Vagina (tissue), 2 donors: ENCODE measurements around the gene G3BP2. TPM values are rescaled to one million over a fixed set of nuclear protein-coding genes. Genes with fewer than 3 reads are reported as not detected.
"Not testable (repeated sequence)": the region's sequence is repeated elsewhere in the genome, so short reads cannot be mapped to it uniquely, and the experiment has no call there.

Source experiments
- DNase-seq, 2 donors: peaks; one replicate each; pipeline ENCODE4 v3.0.0-alpha.2; 2017; ENCODE audit errors: extremely low spot score in 2 of 2
- H3K27ac ChIP-seq: fragments of 200-600 bp; sonication (generic); one replicate; pipeline ENCODE4 v1.5.1; 2019
- H3K27me3 ChIP-seq: fragments of 200-600 bp; sonication (generic); one replicate; pipeline ENCODE4 v1.5.1; 2019
- H3K36me3 ChIP-seq, 2 donors: fragments of 200-600 bp; sonication (generic); one replicate each; pipeline ENCODE4 v1.5.1; 2017 to 2019
- H3K4me1 ChIP-seq: fragments of 200-600 bp; sonication (generic); one replicate; pipeline ENCODE4 v1.5.1; 2019
- H3K4me3 ChIP-seq, 2 donors: fragments of 200-600 bp; sonication (generic); 1 replicate in 1 of 2; 2 replicates in 1 of 2; pipeline ENCODE4 v1.5.1; 2016 to 2019
- H3K9me3 ChIP-seq: fragments of 200-600 bp; sonication (generic); one replicate; pipeline ENCODE4 v1.5.1; 2019
- POLR2A ChIP-seq, 2 donors: fragments of 450-650 bp; IDR thresholded peaks; one replicate each; pipeline ENCODE4 v1.6.1; 2017; ENCODE audit warnings: antibody characterized with exemption in 2 of 2, mild to moderate bottlenecking in 2 of 2, moderate library complexity in 2 of 2
- POLR2AphosphoS5 ChIP-seq, 2 donors: sonication (generic); formaldehyde crosslinking; IDR thresholded peaks; one replicate each; pipeline ENCODE4 v1.9.0; 2017; ENCODE audit warnings: antibody characterized with exemption in 2 of 2, mild to moderate bottlenecking in 2 of 2, low read depth in 1 of 2; ENCODE audit not compliant: insufficient read depth in 1 of 2
- intact Hi-C: fragments of 100-400 bp; cut with DNase I; formaldehyde crosslinking; loops from one replicate; pipeline ENCODE4 v1.15.1; 2023
- total RNA-seq: library from RNA; depleted of rRNA; stranded (reverse); fragments of >200 nt; gene quantifications from one replicate; pipeline ENCODE4 v1.2.3, GENCODE V29; 2016
- TF ChIP-seq, protein P1 (sequence below), 3 experiments: fragments of 450-650 bp in 2 of 3; fragments of 200-600 bp in 1 of 3; sonication (generic) in 1 of 3; IDR thresholded peaks; one replicate each; pipeline ENCODE4 v1.5.1; 2017 to 2019; ENCODE audit warnings: antibody characterized with exemption in 3 of 3, mild to moderate bottlenecking in 2 of 3, moderate library complexity in 2 of 3

The G3BP2 gene
- total RNA-seq, 1 donor from 2014 or later: 53.5 TPM

DNA sequence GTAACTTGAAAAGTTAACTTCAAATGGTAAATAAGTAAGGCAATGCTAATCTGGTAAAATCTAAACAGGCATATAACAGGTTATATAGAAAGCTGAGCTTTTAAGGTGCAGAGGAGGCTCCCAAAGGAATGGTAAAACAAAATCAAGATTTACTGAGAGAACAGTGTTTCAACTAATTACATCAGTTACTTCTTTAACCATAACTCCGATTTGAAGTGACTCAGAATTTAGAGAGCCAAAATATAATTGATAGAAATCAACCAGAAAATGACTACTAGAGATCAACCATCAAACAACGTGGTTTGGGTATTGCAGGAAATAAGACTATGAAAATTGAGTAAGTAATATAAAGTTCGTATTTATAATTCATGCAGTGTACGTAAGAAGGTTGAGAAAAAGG lies 6.9 kb downstream of the G3BP2 start:
- Histone ChIP-seq H3K4me1 (peaks cover 55% of the 10 kb centered on the region), H3K27me3 (no peaks in the 10 kb centered on the region), H3K27ac (no peak overlapping the region), H3K36me3 (peaks cover 0 to 7% of the 10 kb centered on the region in 2 donors), H3K4me3 (no peak overlapping the region), H3K9me3 (no peaks in the 10 kb centered on the region)
- intact Hi-C loops: no loop called here
- TF ChIP-seq POLR2AphosphoS5 (IDR thresholded peaks at IDR 0.05; ENCODE audit: insufficient read depth in 1 of 2, low read depth in 1 of 2): no peak
- no peak for TF ChIP-seq POLR2A (IDR thresholded peaks at IDR 0.05)
- TF ChIP-seq, protein P1, sequence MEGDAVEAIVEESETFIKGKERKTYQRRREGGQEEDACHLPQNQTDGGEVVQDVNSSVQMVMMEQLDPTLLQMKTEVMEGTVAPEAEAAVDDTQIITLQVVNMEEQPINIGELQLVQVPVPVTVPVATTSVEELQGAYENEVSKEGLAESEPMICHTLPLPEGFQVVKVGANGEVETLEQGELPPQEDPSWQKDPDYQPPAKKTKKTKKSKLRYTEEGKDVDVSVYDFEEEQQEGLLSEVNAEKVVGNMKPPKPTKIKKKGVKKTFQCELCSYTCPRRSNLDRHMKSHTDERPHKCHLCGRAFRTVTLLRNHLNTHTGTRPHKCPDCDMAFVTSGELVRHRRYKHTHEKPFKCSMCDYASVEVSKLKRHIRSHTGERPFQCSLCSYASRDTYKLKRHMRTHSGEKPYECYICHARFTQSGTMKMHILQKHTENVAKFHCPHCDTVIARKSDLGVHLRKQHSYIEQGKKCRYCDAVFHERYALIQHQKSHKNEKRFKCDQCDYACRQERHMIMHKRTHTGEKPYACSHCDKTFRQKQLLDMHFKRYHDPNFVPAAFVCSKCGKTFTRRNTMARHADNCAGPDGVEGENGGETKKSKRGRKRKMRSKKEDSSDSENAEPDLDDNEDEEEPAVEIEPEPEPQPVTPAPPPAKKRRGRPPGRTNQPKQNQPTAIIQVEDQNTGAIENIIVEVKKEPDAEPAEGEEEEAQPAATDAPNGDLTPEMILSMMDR (IDR thresholded peaks at IDR 0.05): no peak
- no peak for DNase-seq

DNA sequence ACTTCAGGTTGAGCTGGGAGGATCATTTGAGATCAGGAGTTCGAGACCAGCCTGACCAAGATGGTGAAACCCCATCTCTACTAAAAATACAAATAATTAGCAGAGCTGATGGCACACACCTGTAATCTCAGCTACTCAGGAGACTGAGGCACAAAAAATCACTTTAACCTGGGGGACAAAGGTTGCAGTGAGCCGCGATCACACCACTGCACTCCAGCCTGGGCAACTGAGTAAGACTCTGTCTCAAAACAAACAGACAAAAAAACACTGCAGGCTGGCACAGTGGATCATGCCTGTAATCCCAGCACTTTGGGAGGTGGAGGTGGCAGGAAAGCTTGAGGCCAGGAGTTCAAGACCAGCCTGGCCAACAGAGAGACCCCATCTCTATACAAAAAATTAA lies 8.6 kb downstream of the G3BP2 start:
- H3K27me3 ChIP-seq, H3K27ac ChIP-seq, H3K4me3 ChIP-seq, DNase-seq, H3K9me3 ChIP-seq, intact Hi-C loops: not testable (repeated sequence)
- Histone ChIP-seq H3K36me3 (peaks cover 0 to 16% of the 10 kb centered on the region in 2 donors), H3K4me1 (peaks cover 38% of the 10 kb centered on the region)

DNA sequence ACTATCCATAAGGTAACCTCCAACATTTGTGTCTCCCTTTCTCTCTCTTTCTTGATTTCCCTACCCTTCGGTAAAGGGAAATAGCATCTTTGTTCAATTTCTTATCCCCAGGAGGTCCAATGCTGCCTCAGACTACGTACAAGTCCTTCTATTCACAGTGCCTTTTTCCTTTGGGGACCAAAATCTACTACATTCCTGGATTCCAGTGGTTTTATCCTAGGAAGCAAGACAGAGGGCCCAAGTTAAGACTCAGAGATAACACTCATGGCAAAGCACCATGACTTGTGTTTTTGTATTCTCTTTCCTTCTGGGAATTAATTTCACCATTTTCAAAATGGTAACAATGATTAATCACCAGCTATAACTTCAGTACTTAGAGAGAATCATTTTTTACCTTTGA lies 10.6 kb downstream of the G3BP2 start:
- Histone ChIP-seq H3K27me3 (no peaks in the 10 kb centered on the region), H3K4me3 (no peak overlapping the region), H3K36me3 (peaks cover 0 to 30% of the 10 kb centered on the region in 2 donors), H3K9me3 (no peaks in the 10 kb centered on the region), H3K4me1 (peaks cover 18% of the 10 kb centered on the region), H3K27ac (no peak overlapping the region)
- TF ChIP-seq, protein P1 (IDR thresholded peaks at IDR 0.05): no peak
- TF ChIP-seq POLR2A (IDR thresholded peaks at IDR 0.05) (no peak), POLR2AphosphoS5 (IDR thresholded peaks at IDR 0.05; ENCODE audit: insufficient read depth in 1 of 2, low read depth in 1 of 2) (no peak)
- intact Hi-C loops: no loop called here
- DNase-seq: no peak

DNA sequence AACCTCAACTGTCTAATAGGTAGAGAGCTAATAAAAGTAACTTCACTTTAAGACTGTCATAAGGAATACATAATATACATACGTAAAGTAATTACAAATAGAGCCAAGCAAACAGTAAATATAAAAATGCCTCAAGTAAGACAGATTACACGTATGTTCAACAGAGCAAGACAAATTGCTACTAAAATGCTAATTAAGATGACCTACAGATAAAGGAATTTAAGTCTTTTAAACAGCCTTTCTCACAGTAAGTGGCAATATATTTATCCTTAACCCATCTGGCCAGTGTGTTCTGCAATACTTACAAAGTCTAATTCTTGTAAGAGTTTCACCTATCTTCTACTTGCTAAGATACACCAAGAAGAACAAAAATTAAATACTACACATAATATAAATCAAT lies 12.7 kb downstream of the G3BP2 start:
- Histone ChIP-seq H3K4me1 (no peaks in the 10 kb centered on the region), H3K27ac (no peak overlapping the region), H3K4me3 (no peak overlapping the region), H3K36me3 (peaks cover 0 to 43% of the 10 kb centered on the region in 2 donors), H3K9me3 (no peaks in the 10 kb centered on the region), H3K27me3 (no peaks in the 10 kb centered on the region)
- DNase-seq: no peak
- intact Hi-C loops: no loop called here
- TF ChIP-seq, protein P1 (IDR thresholded peaks at IDR 0.05): no peak
- TF ChIP-seq POLR2AphosphoS5 (IDR thresholded peaks at IDR 0.05; ENCODE audit: insufficient read depth in 1 of 2, low read depth in 1 of 2) (no peak), POLR2A (IDR thresholded peaks at IDR 0.05) (no peak)

DNA sequence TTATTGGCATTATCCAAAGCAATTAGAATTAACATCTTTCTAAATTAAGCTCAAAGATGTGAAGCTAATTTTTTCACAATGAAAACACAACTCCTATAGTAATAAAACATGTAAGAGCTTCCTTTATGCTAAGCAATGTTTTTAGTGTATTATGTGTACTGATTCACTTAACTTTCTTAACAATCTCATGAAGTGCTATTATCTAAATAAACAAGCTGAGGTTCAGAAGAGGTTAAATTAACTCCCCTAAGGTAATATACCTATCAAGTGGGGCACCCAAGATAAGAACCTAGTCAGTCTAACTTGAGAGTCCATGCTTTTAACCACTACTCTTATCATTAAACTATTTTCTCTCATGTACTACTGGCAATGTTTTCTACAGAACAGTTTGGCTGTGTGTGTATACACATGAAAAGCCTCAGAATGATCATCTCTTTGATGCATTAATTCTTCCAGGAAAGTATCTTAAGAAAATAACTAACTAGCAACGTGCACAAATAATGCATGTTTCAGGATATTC lies 13.6 kb downstream of the G3BP2 start:
- Histone ChIP-seq H3K36me3 (peaks cover 0 to 49% of the 10 kb centered on the region in 2 donors), H3K4me3 (no peak overlapping the region), H3K4me1 (no peaks in the 10 kb centered on the region), H3K9me3 (no peaks in the 10 kb centered on the region), H3K27me3 (no peaks in the 10 kb centered on the region), H3K27ac (no peak overlapping the region)
- TF ChIP-seq, protein P1 (IDR thresholded peaks at IDR 0.05): no peak
- TF ChIP-seq POLR2AphosphoS5 (IDR thresholded peaks at IDR 0.05; ENCODE audit: insufficient read depth in 1 of 2, low read depth in 1 of 2) (no peak), POLR2A (IDR thresholded peaks at IDR 0.05) (no peak)
- no peak for DNase-seq
- intact Hi-C loops: no loop called here
